ENCODE measurements around the gene CCNG1. TPM values are rescaled to one million over a fixed set of nuclear protein-coding genes. Genes with fewer than 3 reads are reported as not detected.
"Not testable (repeated sequence)": the region's sequence is repeated elsewhere in the genome, so short reads cannot be mapped to it uniquely, and the experiment has no call there.

CCNG1 gene
- total RNA-seq, 1 donor from 2014 or later = 90.6 TPM

DNA sequence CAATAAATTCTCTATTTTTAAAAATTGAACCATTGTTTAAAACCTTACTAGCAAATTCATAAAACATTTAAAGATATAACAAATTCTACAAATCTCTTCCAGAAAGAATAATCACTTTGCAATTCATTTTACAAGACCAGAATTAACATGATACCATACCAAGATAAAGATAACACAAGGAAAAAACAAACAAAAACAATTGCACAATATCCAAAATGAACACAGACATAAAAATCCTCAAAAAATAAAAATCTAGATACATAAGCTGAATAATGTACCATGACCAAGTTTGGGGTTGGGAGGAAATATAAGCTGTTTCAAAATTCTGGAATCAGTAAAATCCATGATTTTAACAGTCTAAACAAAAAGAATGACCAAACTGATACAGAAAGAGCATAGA, 11.1 kb downstream of the CCNG1 start:
- no peak overlapping the region for H3K27ac Mint-ChIP-seq (ENCODE audit: unreplicated experiment)
- H3K9me3 Mint-ChIP-seq (ENCODE audit: low read depth) = no peaks in the 10 kb centered on the region
- H3K4me1 Mint-ChIP-seq (ENCODE audit: low read depth) = no peaks in the 10 kb centered on the region
- TF ChIP-seq, protein P1, sequence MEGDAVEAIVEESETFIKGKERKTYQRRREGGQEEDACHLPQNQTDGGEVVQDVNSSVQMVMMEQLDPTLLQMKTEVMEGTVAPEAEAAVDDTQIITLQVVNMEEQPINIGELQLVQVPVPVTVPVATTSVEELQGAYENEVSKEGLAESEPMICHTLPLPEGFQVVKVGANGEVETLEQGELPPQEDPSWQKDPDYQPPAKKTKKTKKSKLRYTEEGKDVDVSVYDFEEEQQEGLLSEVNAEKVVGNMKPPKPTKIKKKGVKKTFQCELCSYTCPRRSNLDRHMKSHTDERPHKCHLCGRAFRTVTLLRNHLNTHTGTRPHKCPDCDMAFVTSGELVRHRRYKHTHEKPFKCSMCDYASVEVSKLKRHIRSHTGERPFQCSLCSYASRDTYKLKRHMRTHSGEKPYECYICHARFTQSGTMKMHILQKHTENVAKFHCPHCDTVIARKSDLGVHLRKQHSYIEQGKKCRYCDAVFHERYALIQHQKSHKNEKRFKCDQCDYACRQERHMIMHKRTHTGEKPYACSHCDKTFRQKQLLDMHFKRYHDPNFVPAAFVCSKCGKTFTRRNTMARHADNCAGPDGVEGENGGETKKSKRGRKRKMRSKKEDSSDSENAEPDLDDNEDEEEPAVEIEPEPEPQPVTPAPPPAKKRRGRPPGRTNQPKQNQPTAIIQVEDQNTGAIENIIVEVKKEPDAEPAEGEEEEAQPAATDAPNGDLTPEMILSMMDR (IDR thresholded peaks at IDR 0.05) = no peak
- peaks cover 27% of the 10 kb centered on the region for H3K36me3 Mint-ChIP-seq (ENCODE audit: low read depth)
- no peak overlapping the region for H3K4me3 Mint-ChIP-seq (ENCODE audit: unreplicated experiment)
- H3K27me3 Mint-ChIP-seq (ENCODE audit: low read depth) = no peaks in the 10 kb centered on the region
- no peak for DNase-seq (ENCODE audit: low spot score)

DNA sequence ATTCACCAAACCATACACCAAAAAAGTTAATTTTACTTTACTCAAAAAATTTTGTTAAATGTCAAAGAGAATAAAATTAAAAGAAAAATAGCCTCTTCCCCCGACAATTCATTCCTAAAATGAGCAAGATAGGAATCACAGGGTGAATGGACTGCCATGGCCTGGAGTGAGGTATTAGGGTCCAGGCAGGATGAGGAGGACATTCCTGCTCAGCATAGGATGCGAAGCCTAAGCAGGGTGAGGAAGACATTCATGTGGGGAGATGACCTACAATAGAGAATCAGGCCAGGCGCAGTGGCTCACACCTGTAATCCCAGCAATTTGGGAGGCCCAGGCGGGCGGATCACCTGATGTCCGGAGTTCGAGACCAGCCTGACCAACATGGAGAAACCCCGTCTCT, 14.1 kb downstream of the CCNG1 start:
- TF ChIP-seq, protein P1 (IDR thresholded peaks at IDR 0.05) = no peak
- H3K27ac Mint-ChIP-seq (ENCODE audit: unreplicated experiment) = no peak overlapping the region
- H3K36me3 Mint-ChIP-seq (ENCODE audit: low read depth) = peaks cover 29% of the 10 kb centered on the region

DNA sequence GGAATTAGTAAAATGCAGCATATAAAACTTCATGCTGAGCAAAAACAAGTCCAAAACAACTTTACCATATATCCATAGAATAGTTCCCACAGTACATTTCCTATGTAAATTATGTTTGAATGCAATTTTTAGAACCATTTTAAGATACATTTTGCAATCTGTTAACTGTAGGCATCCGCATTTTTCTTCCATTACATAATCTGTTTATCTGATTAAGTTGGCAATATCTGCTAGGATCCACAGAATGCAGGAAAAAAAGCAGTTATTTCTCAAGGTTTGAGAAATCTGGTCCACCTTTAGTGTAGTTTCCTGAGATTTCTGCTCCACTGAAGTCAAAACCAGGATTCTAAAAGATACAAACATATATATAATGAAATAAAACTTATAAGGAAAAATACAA, 16.3 kb downstream of the CCNG1 start:
- Mint-ChIP-seq H3K4me1 (ENCODE audit: low read depth) (peaks cover 12% of the 10 kb centered on the region), H3K36me3 (ENCODE audit: low read depth) (peaks cover 13% of the 10 kb centered on the region), H3K4me3 (ENCODE audit: unreplicated experiment) (no peak overlapping the region), H3K9me3 (ENCODE audit: low read depth) (no peaks in the 10 kb centered on the region), H3K27ac (ENCODE audit: unreplicated experiment) (no peak overlapping the region), H3K27me3 (ENCODE audit: low read depth) (no peaks in the 10 kb centered on the region)
- TF ChIP-seq, protein P1 (IDR thresholded peaks at IDR 0.05) = no peak
- DNase-seq (ENCODE audit: low spot score) = no peak

More for the DNA sequence above, 14.1 kb downstream of the CCNG1 start:
- no peak for DNase-seq (ENCODE audit: low spot score)
- Mint-ChIP-seq H3K4me3 (ENCODE audit: unreplicated experiment) (no peak overlapping the region), H3K9me3 (ENCODE audit: low read depth) (no peaks in the 10 kb centered on the region), H3K4me1 (ENCODE audit: low read depth) (peaks cover 7% of the 10 kb centered on the region), H3K27me3 (ENCODE audit: low read depth) (no peaks in the 10 kb centered on the region)

DNA sequence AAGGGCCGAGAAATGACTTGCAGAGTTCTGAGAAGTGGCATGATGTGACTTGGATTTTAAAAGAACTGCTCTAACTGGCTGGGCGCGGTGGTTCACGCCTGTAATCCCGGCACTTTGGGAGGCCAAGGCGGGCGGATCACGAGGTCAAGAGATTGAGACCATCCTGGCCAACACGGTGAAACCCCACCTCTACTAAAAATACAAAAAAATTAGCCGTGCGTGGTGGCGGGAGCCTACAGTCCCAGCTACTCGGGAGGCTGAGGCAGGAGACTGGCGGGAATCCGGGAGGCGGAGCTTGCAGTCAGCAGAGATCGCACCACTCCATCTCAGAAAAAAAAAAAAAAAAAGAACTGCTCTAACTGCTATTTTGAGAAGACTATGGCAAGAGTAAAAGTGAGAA, 18.0 kb downstream of the CCNG1 start:
- H3K27ac Mint-ChIP-seq (ENCODE audit: unreplicated experiment); H3K27me3 Mint-ChIP-seq (ENCODE audit: low read depth); H3K9me3 Mint-ChIP-seq (ENCODE audit: low read depth); H3K4me3 Mint-ChIP-seq (ENCODE audit: unreplicated experiment); DNase-seq (ENCODE audit: low spot score): not testable (repeated sequence)
- peaks cover 12% of the 10 kb centered on the region for H3K36me3 Mint-ChIP-seq (ENCODE audit: low read depth)
- peaks cover 21% of the 10 kb centered on the region for H3K4me1 Mint-ChIP-seq (ENCODE audit: low read depth)

DNA sequence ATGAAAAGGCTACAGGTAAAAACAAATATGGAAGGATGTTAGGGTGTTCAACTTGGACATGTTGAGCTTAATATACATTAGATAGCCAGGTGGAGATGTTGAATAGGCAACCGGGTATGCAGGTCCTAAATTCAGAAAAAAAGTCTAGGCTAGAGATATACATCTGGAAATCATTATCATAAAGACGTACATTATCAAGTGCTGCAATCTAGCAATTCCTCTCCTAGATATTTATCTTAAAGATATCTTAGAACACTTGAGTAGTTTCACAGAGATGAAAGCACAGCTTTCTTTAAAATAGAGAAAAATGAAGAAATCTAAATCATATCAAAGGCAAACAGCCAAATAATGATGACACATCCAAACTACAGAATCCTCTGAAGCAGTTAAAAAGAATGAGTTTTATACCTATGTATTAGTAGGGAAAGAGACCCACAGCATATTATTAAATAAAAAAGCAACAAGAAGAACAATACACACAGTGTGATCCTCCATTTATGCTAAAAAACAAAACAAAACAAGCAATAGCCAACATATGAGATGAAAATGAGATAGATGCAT, 18.7 kb downstream of the CCNG1 start:
- H3K27ac Mint-ChIP-seq (ENCODE audit: unreplicated experiment) = no peak overlapping the region
- H3K27me3 Mint-ChIP-seq (ENCODE audit: low read depth) = no peaks in the 10 kb centered on the region
- H3K4me3 Mint-ChIP-seq (ENCODE audit: unreplicated experiment) = no peak overlapping the region
- DNase-seq (ENCODE audit: low spot score) = no peak
- no peaks in the 10 kb centered on the region for H3K9me3 Mint-ChIP-seq (ENCODE audit: low read depth)
- peaks cover 27% of the 10 kb centered on the region for H3K4me1 Mint-ChIP-seq (ENCODE audit: low read depth)
- TF ChIP-seq, protein P1 (IDR thresholded peaks at IDR 0.05) = no peak
- H3K36me3 Mint-ChIP-seq (ENCODE audit: low read depth) = peaks cover 12% of the 10 kb centered on the region

DNA sequence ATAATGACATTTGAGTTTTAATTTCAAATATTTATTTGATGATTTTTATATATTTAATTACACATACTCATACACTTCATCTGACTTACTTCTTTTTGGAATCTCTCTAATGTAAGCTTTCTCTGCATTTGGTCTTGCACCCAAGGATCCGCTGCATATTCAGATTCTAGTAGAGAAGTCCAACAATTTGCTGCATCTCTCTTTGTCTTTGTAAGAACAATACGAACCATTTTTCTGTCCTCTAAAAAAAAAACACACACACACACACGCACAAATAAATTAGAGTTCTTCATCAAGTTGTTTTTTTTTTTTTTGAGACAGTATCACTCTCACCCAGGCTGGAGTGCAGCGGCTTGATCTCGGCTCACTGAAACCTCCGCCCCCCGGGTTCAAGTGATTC, 19.4 kb downstream of the CCNG1 start:
- no peak for DNase-seq (ENCODE audit: low spot score)
- peaks cover 33% of the 10 kb centered on the region for H3K4me1 Mint-ChIP-seq (ENCODE audit: low read depth)
- H3K36me3 Mint-ChIP-seq (ENCODE audit: low read depth) = peaks cover 12% of the 10 kb centered on the region
- TF ChIP-seq, protein P1 (IDR thresholded peaks at IDR 0.05) = no peak
- H3K27me3 Mint-ChIP-seq (ENCODE audit: low read depth) = no peaks in the 10 kb centered on the region
- H3K27ac Mint-ChIP-seq (ENCODE audit: unreplicated experiment) = no peak overlapping the region
- no peaks in the 10 kb centered on the region for H3K9me3 Mint-ChIP-seq (ENCODE audit: low read depth)
- no peak overlapping the region for H3K4me3 Mint-ChIP-seq (ENCODE audit: unreplicated experiment)
